GM23338 (cell line): ENCODE results near the gene ADGRL3. TPM values are rescaled to one million over a fixed set of nuclear protein-coding genes. Genes with fewer than 3 reads are reported as not detected.

Experiments
- ATAC-seq: fragments of 200-7000 bp; cut with Tn5 transposase; 3 replicates; pipeline ENCODE4 v1.9.1; 2020
- DNase-seq: peaks from one replicate; pipeline ENCODE4 v3.0.0-alpha.2; 2015; ENCODE audit warnings: low spot score
- H2AFZ ChIP-seq: fragments of 200-600 bp; sonication (generic); 2 replicates; pipeline ENCODE4 v1.8.0; 2016; ENCODE audit warnings: antibody characterized with exemption, mild to moderate bottlenecking, moderate library complexity
- H3F3A ChIP-seq: fragments of 200-600 bp; sonication (generic); replicated peaks from 2 replicates; pipeline ENCODE4 v1.8.0; 2017; ENCODE audit warnings: antibody characterized with exemption, mixed run types, low read depth
- H3K27ac ChIP-seq: fragments of 200-600 bp; sonication (generic); 2 replicates; pipeline ENCODE4 v1.6.1; 2016; ENCODE audit warnings: low read depth
- H3K27me3 ChIP-seq: fragments of 200-600 bp; sonication (generic); 2 replicates; pipeline ENCODE4 v1.8.0; 2016; ENCODE audit warnings: mild to moderate bottlenecking, mixed run types, moderate library complexity; ENCODE audit not compliant: insufficient read depth
- H3K36me3 ChIP-seq: fragments of 200-600 bp; sonication (generic); 2 replicates; pipeline ENCODE4 v1.8.0; 2016; ENCODE audit warnings: mild to moderate bottlenecking; ENCODE audit not compliant: insufficient read depth
- H3K4me1 ChIP-seq: fragments of 200-600 bp; sonication (generic); 2 replicates; pipeline ENCODE4 v1.8.0; 2016; ENCODE audit warnings: mild to moderate bottlenecking, moderate library complexity; ENCODE audit not compliant: insufficient read depth
- H3K4me2 ChIP-seq: fragments of 200-600 bp; sonication (generic); 2 replicates; pipeline ENCODE4 v1.7.1; 2017; ENCODE audit warnings: mixed run types
- H3K4me3 ChIP-seq: fragments of 200-600 bp; sonication (generic); 2 replicates; pipeline ENCODE4 v1.6.1; 2016; ENCODE audit warnings: mixed run types
- H3K79me2 ChIP-seq: fragments of 200-600 bp; sonication (generic); replicated peaks from 2 replicates; pipeline ENCODE4 v1.8.0; 2017; ENCODE audit warnings: mild to moderate bottlenecking; ENCODE audit not compliant: insufficient read depth
- H3K9me2 ChIP-seq: fragments of 200-600 bp; sonication (generic); 2 replicates; pipeline ENCODE4 v1.8.0; 2017; ENCODE audit not compliant: insufficient read depth
- H4K20me1 ChIP-seq: fragments of 200-600 bp; sonication (generic); replicated peaks from 2 replicates; pipeline ENCODE4 v1.8.0; 2017; ENCODE audit warnings: mild to moderate bottlenecking; ENCODE audit not compliant: insufficient read depth
- H3K27ac Mint-ChIP-seq: 2 replicates; pipeline ENCODE4 v1.8.0; 2020; ENCODE audit warnings: inconsistent platforms, mild to moderate bottlenecking, moderate library complexity, mixed read lengths
- H3K27me3 Mint-ChIP-seq: 3 replicates; pipeline ENCODE4 v1.8.0; 2022; ENCODE audit warnings: low read depth, mild to moderate bottlenecking, moderate library complexity, mixed read lengths, inconsistent platforms; ENCODE audit not compliant: insufficient read depth, poor library complexity
- H3K36me3 Mint-ChIP-seq: 3 replicates; pipeline ENCODE4 v1.8.0; 2021; ENCODE audit warnings: low read depth, mild to moderate bottlenecking, inconsistent platforms, moderate library complexity, mixed read lengths
- H3K4me1 Mint-ChIP-seq: 3 replicates; pipeline ENCODE4 v1.8.0; 2020; ENCODE audit warnings: mild to moderate bottlenecking, inconsistent platforms, mixed read lengths
- H3K4me3 Mint-ChIP-seq: 3 replicates; pipeline ENCODE4 v1.8.0; 2021; ENCODE audit warnings: moderate library complexity, mild to moderate bottlenecking, inconsistent platforms, mixed read lengths
- H3K9me3 Mint-ChIP-seq: 3 replicates; pipeline ENCODE4 v1.8.0; 2020; ENCODE audit warnings: moderate library complexity, mild to moderate bottlenecking, inconsistent platforms, mixed read lengths
- CREB1 ChIP-seq: fragments of 250-450 bp; sonication (Bioruptor Pico); IDR thresholded peaks from 2 replicates; pipeline ENCODE4 v1.5.0; 2020; ENCODE audit warnings: low read depth, mild to moderate bottlenecking, moderate library complexity
- CTCF ChIP-seq, 2 experiments: fragments of 200-600 bp in 1 of 2; sonication (generic) in 1 of 2; conservative IDR thresholded peaks; 2 replicates each; pipeline versions ENCODE4 v1.5.1 to v1.6.1; 2016 to 2017; ENCODE audit warnings: antibody characterized with exemption in 2 of 2, low read depth in 2 of 2, mild to moderate bottlenecking in 2 of 2, moderate library complexity in 1 of 2
- ETS1 ChIP-seq: IDR thresholded peaks from 2 replicates; pipeline ENCODE4 v1.6.1; 2016; ENCODE audit warnings: antibody characterized with exemption
- EZH2 ChIP-seq: fragments of 200-600 bp; sonication (generic); IDR thresholded peaks from one replicate; pipeline ENCODE4 v1.8.0; 2017; ENCODE audit warnings: antibody characterized with exemption, mild to moderate bottlenecking, low read depth; ENCODE audit not compliant: unreplicated experiment
- EZH2phosphoT487 ChIP-seq: fragments of 200-600 bp; sonication (generic); IDR thresholded peaks from one replicate; pipeline ENCODE4 v1.8.1; 2018; ENCODE audit warnings: antibody characterized with exemption; ENCODE audit not compliant: unreplicated experiment
- JUNB ChIP-seq: IDR thresholded peaks from one replicate; pipeline ENCODE4 v1.6.1; 2016; ENCODE audit warnings: antibody characterized with exemption; ENCODE audit not compliant: unreplicated experiment
- NANOG ChIP-seq: IDR thresholded peaks from 2 replicates; pipeline ENCODE4 v1.6.1; 2016; ENCODE audit warnings: antibody characterized with exemption, borderline replicate concordance
- POLR2AphosphoS5 ChIP-seq: IDR thresholded peaks from 2 replicates; pipeline ENCODE4 v1.6.1; 2016; ENCODE audit warnings: antibody characterized with exemption, low read depth
- REST ChIP-seq: IDR thresholded peaks from one replicate; pipeline ENCODE4 v1.6.1; 2018; ENCODE audit warnings: antibody characterized with exemption; ENCODE audit not compliant: unreplicated experiment
- STAT1 ChIP-seq: IDR thresholded peaks from one replicate; pipeline ENCODE4 v1.6.1; 2016; ENCODE audit warnings: antibody characterized with exemption; ENCODE audit not compliant: unreplicated experiment
- ZNF114 ChIP-seq: fragments of 250-450 bp; sonication (Bioruptor Pico); IDR thresholded peaks from 2 replicates; pipeline ENCODE4 v1.5.0; 2020; ENCODE audit warnings: mild to moderate bottlenecking, moderate library complexity
- ZNF331 ChIP-seq: fragments of 250-450 bp; sonication (Bioruptor Pico); IDR thresholded peaks from 2 replicates; pipeline ENCODE4 v1.5.0; 2020; ENCODE audit warnings: low read depth, mild to moderate bottlenecking, moderate library complexity
- polyA plus RNA-seq: library from polyadenylated mRNA; unstranded; fragments of >200 nt; fragmentation: Nextera tagmentation; extraction: Ambion mirVana; gene quantifications from 2 replicates; pipeline ENCODE4 v1.2.1, GENCODE V29; 2016
- total RNA-seq: library from RNA; depleted of rRNA; stranded (reverse); fragments of >200 nt; shearing (Covaris generic); gene quantifications from 2 replicates; pipeline ENCODE4 v1.2.3, GENCODE V29; 2014
- TF ChIP-seq, protein P1 (sequence below): fragments of 250-450 bp; sonication (Bioruptor Pico); IDR thresholded peaks from 2 replicates; pipeline ENCODE4 v1.5.0; 2020; ENCODE audit warnings: mild to moderate bottlenecking, moderate library complexity

The ADGRL3 gene
- total and polyA plus RNA-seq, 2 experiments from 2014 or later: 9.7 to 16.5 TPM

DNA sequence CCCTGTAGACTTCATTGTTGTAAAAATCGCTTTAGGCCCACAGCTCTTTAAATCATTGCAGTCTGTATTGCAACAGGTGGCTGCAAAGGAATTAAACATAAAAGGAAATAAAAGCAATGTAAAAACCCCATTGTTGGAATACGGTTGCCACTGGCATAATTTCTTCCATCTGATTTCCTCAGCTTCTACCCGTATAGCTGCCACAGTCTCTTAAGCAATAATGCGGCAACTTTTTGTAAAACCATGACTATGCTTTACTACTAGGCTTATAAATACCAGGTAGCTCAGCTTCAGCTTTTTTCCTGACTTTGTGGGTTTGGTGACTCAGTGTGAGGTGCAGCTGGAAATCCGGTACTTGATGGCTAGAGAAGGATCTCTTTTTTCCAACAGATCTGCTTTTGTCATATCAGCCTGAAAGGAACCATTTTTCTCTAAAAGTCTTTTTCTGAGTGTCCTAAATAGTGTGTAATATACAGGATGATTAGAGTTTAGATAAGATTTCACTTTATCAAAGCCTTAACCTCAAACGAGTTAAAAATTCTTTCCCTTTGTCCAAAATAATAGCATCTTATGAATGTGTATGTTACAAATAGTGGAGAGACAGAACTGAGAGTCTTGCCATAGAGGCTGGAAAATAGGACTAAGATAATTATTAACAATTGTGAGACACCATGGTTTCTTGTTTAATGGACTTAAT is 268.0 kb downstream of the ADGRL3 start:
- Histone ChIP-seq H3F3A (no peaks in the 10 kb centered on the region), H3K9me2 (no peaks in the 10 kb centered on the region), H3K27ac (0 out of 2 replicates have a peak overlapping the region, but pooled peaks have one; percentile 10), H3K4me2 (no peak overlapping the region), H3K4me1 (no peaks in the 10 kb centered on the region), H2AFZ (no peak overlapping the region), H3K4me3 (no peak overlapping the region), H3K79me2 (no peaks in the 10 kb centered on the region), H3K36me3 (no peaks in the 10 kb centered on the region), H3K27me3 (no peaks in the 10 kb centered on the region), H4K20me1 (no peaks in the 10 kb centered on the region)
- no peaks in the 10 kb centered on the region for H3K36me3 Mint-ChIP-seq
- no peak overlapping the region for H3K4me3 Mint-ChIP-seq
- no peaks in the 10 kb centered on the region for H3K9me3 Mint-ChIP-seq
- ATAC-seq (peak; percentile 40; the same call in 2 of the 3 replicates), DNase-seq (peak; percentile 11)
- peaks cover 16% of the 10 kb centered on the region; the same call in 2 of the 3 replicates for H3K4me1 Mint-ChIP-seq
- TF ChIP-seq EZH2 (no peak), STAT1 (no peak), NANOG (no peak), CREB1 (CRISPR knock-in tag) (no peak), ZNF331 (CRISPR knock-in tag) (no peak), EZH2phosphoT487 (no peak), CTCF (conservative IDR thresholded peaks at IDR 0.05; ENCODE audit: low read depth in 2 of 2) (no peak), POLR2AphosphoS5 (no peak), ZNF114 (CRISPR knock-in tag) (no peak), JUNB (no peak), REST (no peak), ETS1 (no peak)
- TF ChIP-seq, protein P1, sequence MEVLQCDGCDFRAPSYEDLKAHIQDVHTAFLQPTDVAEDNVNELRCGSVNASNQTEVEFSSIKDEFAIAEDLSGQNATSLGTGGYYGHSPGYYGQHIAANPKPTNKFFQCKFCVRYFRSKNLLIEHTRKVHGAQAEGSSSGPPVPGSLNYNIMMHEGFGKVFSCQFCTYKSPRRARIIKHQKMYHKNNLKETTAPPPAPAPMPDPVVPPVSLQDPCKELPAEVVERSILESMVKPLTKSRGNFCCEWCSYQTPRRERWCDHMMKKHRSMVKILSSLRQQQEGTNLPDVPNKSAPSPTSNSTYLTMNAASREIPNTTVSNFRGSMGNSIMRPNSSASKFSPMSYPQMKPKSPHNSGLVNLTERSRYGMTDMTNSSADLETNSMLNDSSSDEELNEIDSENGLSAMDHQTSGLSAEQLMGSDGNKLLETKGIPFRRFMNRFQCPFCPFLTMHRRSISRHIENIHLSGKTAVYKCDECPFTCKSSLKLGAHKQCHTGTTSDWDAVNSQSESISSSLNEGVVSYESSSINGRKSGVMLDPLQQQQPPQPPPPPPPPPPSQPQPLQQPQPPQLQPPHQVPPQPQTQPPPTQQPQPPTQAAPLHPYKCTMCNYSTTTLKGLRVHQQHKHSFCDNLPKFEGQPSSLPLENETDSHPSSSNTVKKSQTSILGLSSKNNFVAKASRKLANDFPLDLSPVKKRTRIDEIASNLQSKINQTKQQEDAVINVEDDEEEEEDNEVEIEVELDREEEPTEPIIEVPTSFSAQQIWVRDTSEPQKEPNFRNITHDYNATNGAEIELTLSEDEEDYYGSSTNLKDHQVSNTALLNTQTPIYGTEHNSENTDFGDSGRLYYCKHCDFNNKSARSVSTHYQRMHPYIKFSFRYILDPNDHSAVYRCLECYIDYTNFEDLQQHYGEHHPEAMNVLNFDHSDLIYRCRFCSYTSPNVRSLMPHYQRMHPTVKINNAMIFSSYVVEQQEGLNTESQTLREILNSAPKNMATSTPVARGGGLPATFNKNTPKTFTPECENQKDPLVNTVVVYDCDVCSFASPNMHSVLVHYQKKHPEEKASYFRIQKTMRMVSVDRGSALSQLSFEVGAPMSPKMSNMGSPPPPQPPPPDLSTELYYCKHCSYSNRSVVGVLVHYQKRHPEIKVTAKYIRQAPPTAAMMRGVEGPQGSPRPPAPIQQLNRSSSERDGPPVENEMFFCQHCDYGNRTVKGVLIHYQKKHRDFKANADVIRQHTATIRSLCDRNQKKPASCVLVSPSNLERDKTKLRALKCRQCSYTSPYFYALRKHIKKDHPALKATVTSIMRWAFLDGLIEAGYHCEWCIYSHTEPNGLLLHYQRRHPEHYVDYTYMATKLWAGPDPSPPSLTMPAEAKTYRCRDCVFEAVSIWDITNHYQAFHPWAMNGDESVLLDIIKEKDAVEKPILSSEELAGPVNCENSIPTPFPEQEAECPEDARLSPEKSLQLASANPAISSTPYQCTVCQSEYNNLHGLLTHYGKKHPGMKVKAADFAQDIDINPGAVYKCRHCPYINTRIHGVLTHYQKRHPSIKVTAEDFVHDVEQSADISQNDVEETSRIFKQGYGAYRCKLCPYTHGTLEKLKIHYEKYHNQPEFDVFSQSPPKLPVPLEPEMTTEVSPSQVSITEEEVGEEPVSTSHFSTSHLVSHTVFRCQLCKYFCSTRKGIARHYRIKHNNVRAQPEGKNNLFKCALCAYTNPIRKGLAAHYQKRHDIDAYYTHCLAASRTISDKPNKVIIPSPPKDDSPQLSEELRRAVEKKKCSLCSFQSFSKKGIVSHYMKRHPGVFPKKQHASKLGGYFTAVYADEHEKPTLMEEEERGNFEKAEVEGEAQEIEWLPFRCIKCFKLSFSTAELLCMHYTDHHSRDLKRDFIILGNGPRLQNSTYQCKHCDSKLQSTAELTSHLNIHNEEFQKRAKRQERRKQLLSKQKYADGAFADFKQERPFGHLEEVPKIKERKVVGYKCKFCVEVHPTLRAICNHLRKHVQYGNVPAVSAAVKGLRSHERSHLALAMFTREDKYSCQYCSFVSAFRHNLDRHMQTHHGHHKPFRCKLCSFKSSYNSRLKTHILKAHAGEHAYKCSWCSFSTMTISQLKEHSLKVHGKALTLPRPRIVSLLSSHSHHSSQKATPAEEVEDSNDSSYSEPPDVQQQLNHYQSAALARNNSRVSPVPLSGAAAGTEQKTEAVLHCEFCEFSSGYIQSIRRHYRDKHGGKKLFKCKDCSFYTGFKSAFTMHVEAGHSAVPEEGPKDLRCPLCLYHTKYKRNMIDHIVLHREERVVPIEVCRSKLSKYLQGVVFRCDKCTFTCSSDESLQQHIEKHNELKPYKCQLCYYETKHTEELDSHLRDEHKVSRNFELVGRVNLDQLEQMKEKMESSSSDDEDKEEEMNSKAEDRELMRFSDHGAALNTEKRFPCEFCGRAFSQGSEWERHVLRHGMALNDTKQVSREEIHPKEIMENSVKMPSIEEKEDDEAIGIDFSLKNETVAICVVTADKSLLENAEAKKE (CRISPR knock-in tag): no peak
- H3K27ac Mint-ChIP-seq: peak overlapping the region; percentile 26; the same call in 1 of the 2 replicates
- no peaks in the 10 kb centered on the region for H3K27me3 Mint-ChIP-seq
